DMS53 (cell line): ENCODE results near the gene HTT-AS.
A peak's percentile ranks its signal among the peaks of the same experiment; 100 is the strongest.
"Not testable (repeated sequence)": the region's sequence is repeated elsewhere in the genome, so short reads cannot be mapped to it uniquely, and the experiment has no call there.

ENCODE experiments used
- DNase-seq: peaks from one replicate; lab custom pipeline; 2025; lab: John Stamatoyannopoulos, UW

HTT-AS gene

GRCh38 chr4:3074078-3074845, at the start of gene HTT-AS, which contains the start of gene HTT:
HTT-AS (minus strand) TSS chr4:3074538.
HTT (plus strand) TSS chr4:3074681; CDS start chr4:3074826, 145 bp downstream.
- peak; percentile 99 for DNase-seq

- DNase-seq: no peak
Measured at GRCh38 chr4:3123181-3123671, 48.9 kb upstream of the HTT-AS start.

- no peak for DNase-seq
Measured at GRCh38 chr4:3122081-3122563, 47.8 kb upstream of the HTT-AS start.

GRCh38 chr4:3121596-3121995, 47.3 kb upstream of the HTT-AS start:
- DNase-seq: no peak

GRCh38 chr4:3121110-3121509, 46.8 kb upstream of the HTT-AS start:
- DNase-seq: no peak

- DNase-seq: no peak
Measured at GRCh38 chr4:3119464-3119863, 45.1 kb upstream of the HTT-AS start.

GRCh38 chr4:3118312-3118711, 44.0 kb upstream of the HTT-AS start:
- no peak for DNase-seq

- DNase-seq: no peak
Measured at GRCh38 chr4:3116955-3117354, 42.6 kb upstream of the HTT-AS start.

- no peak for DNase-seq
Measured at GRCh38 chr4:3115637-3116270, 41.4 kb upstream of the HTT-AS start.

GRCh38 chr4:3114377-3114776, 40.0 kb upstream of the HTT-AS start:
- no peak for DNase-seq

GRCh38 chr4:3112609-3113469, 38.5 kb upstream of the HTT-AS start:
- DNase-seq: no peak

GRCh38 chr4:3112201-3112600, 37.9 kb upstream of the HTT-AS start:
- DNase-seq: no peak

- peak; percentile 84 for DNase-seq
Measured at GRCh38 chr4:3111461-3111860, 37.1 kb upstream of the HTT-AS start.

- no peak for DNase-seq
Measured at GRCh38 chr4:3108211-3108610, 33.9 kb upstream of the HTT-AS start.

- no peak for DNase-seq
Measured at GRCh38 chr4:3107691-3108121, 33.4 kb upstream of the HTT-AS start.

- DNase-seq: no peak
Measured at GRCh38 chr4:3107271-3107670, 32.9 kb upstream of the HTT-AS start.

- DNase-seq: peak; percentile 96
Measured at GRCh38 chr4:3106339-3107186, 32.2 kb upstream of the HTT-AS start.

GRCh38 chr4:3098346-3098745, 24.0 kb upstream of the HTT-AS start:
- no peak for DNase-seq

GRCh38 chr4:3096202-3096601, 21.9 kb upstream of the HTT-AS start:
- no peak for DNase-seq

GRCh38 chr4:3094701-3095100, 20.4 kb upstream of the HTT-AS start:
- DNase-seq: not testable (repeated sequence)

- DNase-seq: no peak
Measured at GRCh38 chr4:3091464-3091863, 17.1 kb upstream of the HTT-AS start.
